Astrocyte of the spinal cord (primary cell): Measurements from ENCODE around the gene IL1B.

Experiments used
- DNase-seq: peaks from one replicate; pipeline ENCODE4 v3.0.0; 2011; ENCODE audit warnings: low read depth, low spot score
- H3K4me3 ChIP-seq: 2 replicates; pipeline ENCODE4 v1.5.1; 2011; ENCODE audit warnings: low read depth, mild to moderate bottlenecking, low read length, moderate library complexity
- in situ Hi-C: cut with HindIII; loops from 2 replicates; pipeline ENCODE4 v1.10.0; 2017; ENCODE audit warnings: low sequenced_read_pairs
- TF ChIP-seq, protein P1 (sequence below): IDR thresholded peaks from 2 replicates; pipeline ENCODE4 v1.5.1; 2012; ENCODE audit warnings: low read depth, mild to moderate bottlenecking, low read length, inconsistent platforms

IL1B gene

DNA sequence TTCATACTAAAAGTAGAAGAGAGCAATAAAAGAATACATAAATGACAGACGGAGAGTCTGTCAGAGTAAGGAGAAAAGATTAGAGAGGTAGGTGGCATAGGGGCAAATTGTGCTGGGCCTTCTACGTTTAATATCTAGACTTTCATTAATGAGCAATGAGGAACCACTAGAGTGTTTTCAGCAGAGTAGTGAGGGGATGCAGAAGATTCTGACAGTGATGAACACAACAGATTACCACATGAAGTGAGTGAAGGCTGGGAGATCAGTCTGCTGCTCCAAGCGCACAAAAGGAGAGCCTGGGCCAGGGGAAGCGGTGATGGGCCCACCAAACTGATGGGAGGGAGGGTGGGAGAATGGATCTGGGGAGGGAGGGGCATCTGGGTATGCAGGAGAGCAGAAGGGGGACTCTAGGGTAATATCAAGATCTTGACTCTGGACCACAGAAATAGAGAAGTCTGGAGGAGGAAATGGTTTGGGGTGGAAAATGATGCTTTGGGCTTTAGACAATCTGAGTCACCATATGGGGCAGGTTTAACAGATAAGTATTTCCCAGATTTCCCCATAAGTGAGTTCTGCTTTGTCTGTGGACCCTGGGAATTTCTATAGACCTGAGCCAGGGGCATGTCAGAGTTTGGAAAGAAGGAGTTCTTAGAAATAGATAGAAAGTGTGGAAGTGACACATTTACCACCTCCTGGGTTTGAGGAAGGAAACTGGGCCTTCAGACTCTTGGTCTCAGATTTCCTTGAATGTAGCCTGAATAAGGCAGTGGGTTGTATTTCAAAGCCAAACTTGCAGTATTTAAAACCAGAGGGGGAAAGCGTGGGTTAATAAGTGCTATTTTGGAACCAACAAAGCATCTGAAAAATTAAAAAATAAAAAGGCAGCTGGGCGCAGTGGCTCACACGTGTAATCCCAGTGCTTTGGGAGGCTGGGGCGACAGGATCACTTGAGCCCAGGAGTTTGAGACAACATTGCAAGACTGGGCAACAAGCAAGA is 37.3 kb downstream of the IL1B start:
- TF ChIP-seq, protein P1, sequence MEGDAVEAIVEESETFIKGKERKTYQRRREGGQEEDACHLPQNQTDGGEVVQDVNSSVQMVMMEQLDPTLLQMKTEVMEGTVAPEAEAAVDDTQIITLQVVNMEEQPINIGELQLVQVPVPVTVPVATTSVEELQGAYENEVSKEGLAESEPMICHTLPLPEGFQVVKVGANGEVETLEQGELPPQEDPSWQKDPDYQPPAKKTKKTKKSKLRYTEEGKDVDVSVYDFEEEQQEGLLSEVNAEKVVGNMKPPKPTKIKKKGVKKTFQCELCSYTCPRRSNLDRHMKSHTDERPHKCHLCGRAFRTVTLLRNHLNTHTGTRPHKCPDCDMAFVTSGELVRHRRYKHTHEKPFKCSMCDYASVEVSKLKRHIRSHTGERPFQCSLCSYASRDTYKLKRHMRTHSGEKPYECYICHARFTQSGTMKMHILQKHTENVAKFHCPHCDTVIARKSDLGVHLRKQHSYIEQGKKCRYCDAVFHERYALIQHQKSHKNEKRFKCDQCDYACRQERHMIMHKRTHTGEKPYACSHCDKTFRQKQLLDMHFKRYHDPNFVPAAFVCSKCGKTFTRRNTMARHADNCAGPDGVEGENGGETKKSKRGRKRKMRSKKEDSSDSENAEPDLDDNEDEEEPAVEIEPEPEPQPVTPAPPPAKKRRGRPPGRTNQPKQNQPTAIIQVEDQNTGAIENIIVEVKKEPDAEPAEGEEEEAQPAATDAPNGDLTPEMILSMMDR = no peak
- H3K4me3 ChIP-seq = no peak overlapping the region
- in situ Hi-C loops = no loop called here
- DNase-seq = no peak

DNA sequence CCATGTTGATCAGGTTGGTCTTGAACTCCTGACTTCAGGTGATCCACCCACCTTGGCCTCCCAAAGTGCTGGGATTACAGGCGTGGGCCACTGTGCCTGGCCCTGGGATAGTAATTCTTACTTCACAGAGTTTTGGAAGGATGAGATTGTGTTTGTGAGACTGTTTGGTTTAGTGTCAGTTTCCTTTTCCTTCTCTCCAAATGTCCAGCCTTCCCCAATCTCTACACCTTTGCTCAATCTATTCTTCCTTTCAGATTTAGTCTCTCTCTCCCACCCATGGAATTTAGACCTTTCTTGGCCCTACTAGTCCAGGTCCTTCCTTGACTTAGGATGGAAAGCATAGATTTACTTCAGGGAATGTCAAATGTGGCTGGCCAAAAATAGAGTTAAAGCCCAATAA is 40.1 kb downstream of the IL1B start:
- H3K4me3 ChIP-seq = no peak overlapping the region
- TF ChIP-seq, protein P1 = no peak
- no peak for DNase-seq
- in situ Hi-C loops = no loop called here

DNA sequence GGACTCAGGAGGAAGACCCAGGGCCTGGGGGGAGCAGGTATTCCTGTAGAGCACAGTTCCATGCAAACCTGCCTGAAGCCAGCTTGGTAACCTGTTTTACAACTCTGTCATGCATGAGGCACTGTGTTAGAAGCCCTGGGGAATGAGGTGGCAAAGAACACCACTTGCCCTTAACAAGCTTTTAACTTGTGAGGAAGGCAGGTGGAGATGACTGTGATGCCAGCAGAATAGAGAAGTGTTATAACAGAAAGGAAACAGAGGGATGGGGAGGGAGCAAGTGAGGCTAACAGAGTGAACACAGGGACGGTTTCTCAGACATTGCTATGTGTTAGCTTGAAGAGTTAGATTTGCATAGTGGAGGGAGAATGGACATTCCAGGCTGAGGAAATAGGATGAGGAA is 40.8 kb downstream of the IL1B start:
- no peak overlapping the region for H3K4me3 ChIP-seq
- in situ Hi-C loops = no loop called here
- TF ChIP-seq, protein P1 = no peak
- DNase-seq = no peak

- DNase-seq = no peak
- in situ Hi-C loops = no loop called here
- no peak overlapping the region for H3K4me3 ChIP-seq
- TF ChIP-seq, protein P1 = no peak
Measured at GRCh38 chr2:112794841-112795240, 41.7 kb downstream of the IL1B start.

DNA sequence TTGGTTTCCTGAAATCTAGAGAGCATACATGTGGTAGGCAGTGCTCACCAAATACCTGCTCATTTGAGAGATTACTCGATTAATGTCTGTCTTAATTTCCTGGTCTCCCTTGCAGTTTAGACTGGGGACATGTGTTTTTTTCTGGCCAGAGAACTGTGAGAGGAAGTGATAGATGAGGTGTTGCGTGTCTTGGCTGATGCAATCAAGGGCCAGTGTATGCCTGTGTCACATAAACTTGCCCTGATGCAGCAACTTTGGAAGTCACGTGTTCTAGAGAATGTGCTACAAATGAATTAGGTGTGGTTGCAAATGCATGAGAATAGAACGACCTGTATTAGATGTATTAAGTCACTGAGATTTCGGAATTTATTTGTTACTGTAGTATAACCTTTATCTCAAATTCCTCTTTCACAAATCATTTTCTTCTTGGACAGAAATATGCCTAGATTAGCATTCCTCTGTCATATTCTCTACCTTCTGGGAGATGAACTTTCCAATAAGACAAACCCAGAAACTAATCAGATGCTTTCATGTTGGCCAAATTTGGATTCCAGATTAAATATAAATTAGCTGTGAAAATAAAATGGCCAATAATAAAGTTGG is 42.3 kb downstream of the IL1B start:
- peak; percentile 63 for DNase-seq
- TF ChIP-seq, protein P1 = no peak
- H3K4me3 ChIP-seq = no peak overlapping the region
- in situ Hi-C loops = no loop called here

- DNase-seq = peak; percentile 7
- in situ Hi-C loops = no loop called here
- H3K4me3 ChIP-seq = no peak overlapping the region
- TF ChIP-seq, protein P1 = no peak
Measured at GRCh38 chr2:112793449-112793978, 43.1 kb downstream of the IL1B start.
